HepG2 (cell line): Measurements from ENCODE around the gene ELFN1. TPM values are rescaled to one million over a fixed set of nuclear protein-coding genes. Genes with fewer than 3 reads are reported as not detected.

Source experiments
- ATAC-seq: fragments of 200-7000 bp; cut with Tn5 transposase; 3 replicates; pipeline ENCODE4 v1.9.1; 2020; ENCODE audit warnings: mild to moderate bottlenecking, moderate library complexity
- BruUV-seq: library from RNA; stranded (reverse); fragments of 400-500 nt; replicated peaks from 2 replicates; lab custom pipeline; 2021; lab: Mats Ljungman, UMichigan
- CTCF ChIA-PET: fragments of 300-600 bp; formaldehyde crosslinking; extraction: SDS; loops from one replicate; lab custom pipeline; 2021; ENCODE audit warnings: low total read pairs, inconsistent platforms, low intra/inter-chr PET ratio; lab: Yijun Ruan, JAX
- POLR2A ChIA-PET: fragments of 350-600 bp; sonication (Branson Sonifier 250); formaldehyde crosslinking; loops from one replicate; lab custom pipeline; 2020; ENCODE audit warnings: antibody characterized with exemption, inconsistent platforms; lab: Yijun Ruan, JAX
- DNase-seq: peaks from one replicate; pipeline ENCODE4 v3.0.0-alpha.2; 2015; ENCODE audit warnings: low spot score
- FAIRE-seq: peaks from 3 replicates; lab custom pipeline; 2011; peaks lifted over from hg19 to GRCh38; lab: Jason Lieb, UNC
- H2AFZ ChIP-seq: one replicate; pipeline ENCODE4 v1.6.1; 2011; ENCODE audit warnings: low read length, inconsistent platforms
- H3K27ac ChIP-seq: fragments of 300-600 bp; 3 replicates; pipeline ENCODE4 v1.8.0; 2011; ENCODE audit warnings: mixed run types, mild to moderate bottlenecking, mixed read lengths, low read length, inconsistent platforms; ENCODE audit not compliant: insufficient read depth; ENCODE audit errors: extremely low read length
- H3K27me3 ChIP-seq, 2 experiments: fragments of 200-600 bp in 1 of 2; 2 replicates in 1 of 2; 3 replicates in 1 of 2; pipeline versions ENCODE4 v1.6.0 to v1.8.0; 2011; ENCODE audit warnings: low read length in 2 of 2, mild to moderate bottlenecking in 2 of 2, moderate library complexity in 2 of 2, inconsistent platforms in 1 of 2; ENCODE audit not compliant: insufficient read depth in 2 of 2, control insufficient read depth in 1 of 2
- H3K36me3 ChIP-seq, 2 experiments: fragments of 200-600 bp in 1 of 2; replicated peaks in 1 of 2; 2 replicates in 1 of 2; 3 replicates in 1 of 2; pipeline versions ENCODE4 v1.5.1 to v1.8.0; 2011; ENCODE audit warnings: low read length in 2 of 2, inconsistent platforms in 1 of 2; ENCODE audit not compliant: insufficient read depth in 2 of 2, control insufficient read depth in 1 of 2
- H3K4me1 ChIP-seq: 2 replicates; pipeline ENCODE4 v1.5.1; 2012; ENCODE audit warnings: low read length, inconsistent platforms; ENCODE audit not compliant: insufficient read depth
- H3K4me2 ChIP-seq: 2 replicates; pipeline ENCODE4 v1.6.0; 2011; ENCODE audit warnings: low read depth, low read length, inconsistent platforms
- H3K4me3 ChIP-seq, 3 experiments: fragments of 200-600 bp in 1 of 3; sonication (generic), shearing (Covaris generic) in 1 of 3; replicated peaks in 1 of 3; 2 replicates each; pipeline ENCODE4 v1.5.1; 2011 to 2016; ENCODE audit warnings: low read length in 3 of 3, inconsistent platforms in 2 of 3, low read depth in 2 of 3, mild to moderate bottlenecking in 2 of 3, control low read depth in 1 of 3, mixed read lengths in 1 of 3; ENCODE audit not compliant: insufficient read depth in 1 of 3
- H3K79me2 ChIP-seq: one replicate; pipeline ENCODE4 v1.6.1; 2011; ENCODE audit warnings: low read length, inconsistent platforms; ENCODE audit not compliant: insufficient read depth
- H3K9ac ChIP-seq: 2 replicates; pipeline ENCODE4 v1.6.0; 2011; ENCODE audit warnings: mild to moderate bottlenecking, low read depth, low read length, inconsistent platforms; ENCODE audit not compliant: insufficient read depth
- H3K9me3 ChIP-seq: 2 replicates; pipeline ENCODE4 v1.5.1; 2012; ENCODE audit warnings: mild to moderate bottlenecking, low read length
- H4K20me1 ChIP-seq: 2 replicates; pipeline ENCODE4 v1.6.0; 2011; ENCODE audit warnings: inconsistent platforms, mild to moderate bottlenecking, low read length, moderate library complexity; ENCODE audit not compliant: insufficient read depth
- AGO2 ChIP-seq: fragments of 200-400 bp; formaldehyde crosslinking; optimal IDR thresholded peaks from 2 replicates; pipeline ENCODE3; 2017; ENCODE audit warnings: mild to moderate bottlenecking, low read depth, low read length, moderate library complexity
- ARNT ChIP-seq: fragments of 450-650 bp; IDR thresholded peaks from 2 replicates; pipeline ENCODE4 v1.6.1; 2017
- ATM ChIP-seq: fragments of 450-650 bp; IDR thresholded peaks from 2 replicates; pipeline ENCODE4 v1.7.1; 2017; ENCODE audit warnings: mild to moderate bottlenecking, borderline replicate concordance
- CHCHD3 ChIP-seq: sonication (generic); formaldehyde crosslinking; IDR thresholded peaks from 2 replicates; pipeline ENCODE4 v1.8.0; 2022; ENCODE audit warnings: mild to moderate bottlenecking, missing genetic modification reagents, moderate library complexity
- JUNB ChIP-seq: sonication (generic); formaldehyde crosslinking; IDR thresholded peaks from 2 replicates; pipeline ENCODE4 v1.8.0; 2022; ENCODE audit warnings: missing genetic modification reagents, mild to moderate bottlenecking, borderline replicate concordance
- KAT7 ChIP-seq: IDR thresholded peaks from 2 replicates; pipeline ENCODE4 v1.6.1; 2018; ENCODE audit warnings: borderline replicate concordance, missing compliant biosample characterization
- KDM5B ChIP-seq: sonication (generic); formaldehyde crosslinking; IDR thresholded peaks from 2 replicates; pipeline ENCODE4 v1.4.0; 2020; ENCODE audit warnings: missing genetic modification reagents, mild to moderate bottlenecking, borderline replicate concordance
- KDM6A ChIP-seq: IDR thresholded peaks from 2 replicates; pipeline ENCODE4 v1.6.1; 2016; ENCODE audit warnings: low read depth
- KLF9 ChIP-seq: IDR thresholded peaks from 2 replicates; pipeline ENCODE4 v1.6.1; 2016; ENCODE audit warnings: low read depth
- NFKBIZ ChIP-seq: IDR thresholded peaks from 2 replicates; pipeline ENCODE4 v1.6.1; 2018; ENCODE audit warnings: missing genetic modification reagents, missing compliant biosample characterization
- NFRKB ChIP-seq: fragments of 450-650 bp; IDR thresholded peaks from 2 replicates; pipeline ENCODE4 v1.6.1; 2017
- NR1H2 ChIP-seq: sonication (generic); formaldehyde crosslinking; IDR thresholded peaks from 2 replicates; pipeline ENCODE4 v1.8.1; 2022; ENCODE audit warnings: low read depth, missing genetic modification reagents, borderline replicate concordance
- NR2C2 ChIP-seq: sonication (generic); formaldehyde crosslinking; IDR thresholded peaks from 2 replicates; pipeline ENCODE4 v1.4.0; 2020; ENCODE audit warnings: missing genetic modification reagents, mild to moderate bottlenecking, moderate library complexity, borderline replicate concordance
- RAD21 ChIP-seq: fragments of 450-650 bp; formaldehyde crosslinking; IDR thresholded peaks from 2 replicates; pipeline ENCODE4 v1.5.0; 2020; ENCODE audit warnings: mild to moderate bottlenecking
- SRSF4 ChIP-seq: fragments of 200-400 bp; formaldehyde crosslinking; IDR thresholded peaks from one replicate; pipeline ENCODE4 v1.6.1; 2018; ENCODE audit warnings: mild to moderate bottlenecking, low read depth, low read length, moderate library complexity; ENCODE audit not compliant: poor library complexity, severe bottlenecking
- TBP ChIP-seq: sonication (generic); formaldehyde crosslinking; IDR thresholded peaks from 2 replicates; pipeline ENCODE4 v1.5.0; 2020; ENCODE audit warnings: missing genetic modification reagents
- TEAD2 ChIP-seq: sonication (generic); formaldehyde crosslinking; IDR thresholded peaks from 2 replicates; pipeline ENCODE4 v1.9.0; 2021; ENCODE audit warnings: missing genetic modification reagents
- THAP8 ChIP-seq: sonication (generic); formaldehyde crosslinking; IDR thresholded peaks from 2 replicates; pipeline ENCODE4 v1.5.1; 2020; ENCODE audit warnings: missing genetic modification reagents, mild to moderate bottlenecking, borderline replicate concordance
- ZNF10 ChIP-seq: sonication (generic); formaldehyde crosslinking; IDR thresholded peaks from 2 replicates; pipeline ENCODE4 v1.4.0; 2020; ENCODE audit warnings: mild to moderate bottlenecking, low read depth, missing genetic modification reagents, borderline replicate concordance
- ZNF234 ChIP-seq: sonication (generic); formaldehyde crosslinking; conservative IDR thresholded peaks from 2 replicates; pipeline ENCODE4 v1.5.1; 2020; ENCODE audit warnings: mild to moderate bottlenecking, missing genetic modification reagents
- ZNF431 ChIP-seq: sonication (generic); formaldehyde crosslinking; IDR thresholded peaks from 2 replicates; pipeline ENCODE4 v1.9.0; 2022; ENCODE audit warnings: missing genetic modification reagents, low read depth, mild to moderate bottlenecking, borderline replicate concordance
- ZNF530 ChIP-seq: sonication (generic); formaldehyde crosslinking; IDR thresholded peaks from 2 replicates; pipeline ENCODE4 v1.5.0; 2020; ENCODE audit warnings: low read depth, mild to moderate bottlenecking, missing genetic modification reagents
- ZNF546 ChIP-seq: sonication (generic); formaldehyde crosslinking; conservative IDR thresholded peaks from 2 replicates; pipeline ENCODE4 v1.8.1; 2023; ENCODE audit warnings: mild to moderate bottlenecking, missing genetic modification reagents
- ZNF562 ChIP-seq: sonication (generic); formaldehyde crosslinking; IDR thresholded peaks from 2 replicates; pipeline ENCODE4 v1.8.0; 2022; ENCODE audit warnings: missing genetic modification reagents, borderline replicate concordance
- ZNF883 ChIP-seq: sonication (generic); formaldehyde crosslinking; IDR thresholded peaks from 2 replicates; pipeline ENCODE4 v1.5.1; 2020; ENCODE audit warnings: mild to moderate bottlenecking, missing genetic modification reagents; ENCODE audit errors: not compliant biosample characterization
- ZSCAN29 ChIP-seq: sonication (generic); formaldehyde crosslinking; conservative IDR thresholded peaks from 2 replicates; pipeline ENCODE4 v1.4.0; 2020; ENCODE audit warnings: mild to moderate bottlenecking, missing genetic modification reagents
- WGBS: methylation state at CpG from one replicate; pipeline ENCODE4 v1.1.6; 2017; ENCODE audit warnings: low lambda C conversion rate; 5-methylcytosine and 5-hydroxymethylcytosine counted together
- in situ Hi-C: cut with HindIII; loops from 2 replicates; pipeline ENCODE4 v1.10.0; 2017; ENCODE audit warnings: low pct_unique_long_range_greater_than_20kb; ENCODE audit not compliant: extremely low pct_ligation_motif_present
- intact Hi-C: fragments of 100-400 bp; cut with micrococcal nuclease; formaldehyde crosslinking; loops from one replicate; pipeline ENCODE4 v1.10.0; 2022; ENCODE audit not compliant: unreplicated experiment
- polyA plus RNA-seq, 8 experiments: library from polyadenylated mRNA; depleted of rRNA in 3 of 8; stranded (reverse) in 7 of 8; unstranded in 1 of 8; fragments of >200 nt; fragmentation: Illumina TruSeq in 4 of 8; extraction: Trizol in 4 of 8; gene quantifications; 2 replicates each; pipeline versions ENCODE4 v1.2.1 to v1.2.3, GENCODE V29; 2011 to 2016; ENCODE audit warnings: low read depth in 4 of 8, missing spikeins in 1 of 8, mixed read lengths in 1 of 8; ENCODE audit not compliant: insufficient read depth in 1 of 8
- total RNA-seq, 5 experiments: library from RNA; depleted of rRNA; stranded (reverse); fragments of >200 nt; fragmentation: Illumina TruSeq; extraction: Trizol; gene quantifications; 2 replicates each; pipeline ENCODE4 v1.2.3, GENCODE V29; 2016; ENCODE audit warnings: low read depth in 1 of 5

ELFN1 gene
- total and polyA plus RNA-seq, 2 of the 13 experiments (the other 11 are each of a cell fraction or from before 2014, with no cell fraction given), result 0.13 to 0.18 TPM

DNA sequence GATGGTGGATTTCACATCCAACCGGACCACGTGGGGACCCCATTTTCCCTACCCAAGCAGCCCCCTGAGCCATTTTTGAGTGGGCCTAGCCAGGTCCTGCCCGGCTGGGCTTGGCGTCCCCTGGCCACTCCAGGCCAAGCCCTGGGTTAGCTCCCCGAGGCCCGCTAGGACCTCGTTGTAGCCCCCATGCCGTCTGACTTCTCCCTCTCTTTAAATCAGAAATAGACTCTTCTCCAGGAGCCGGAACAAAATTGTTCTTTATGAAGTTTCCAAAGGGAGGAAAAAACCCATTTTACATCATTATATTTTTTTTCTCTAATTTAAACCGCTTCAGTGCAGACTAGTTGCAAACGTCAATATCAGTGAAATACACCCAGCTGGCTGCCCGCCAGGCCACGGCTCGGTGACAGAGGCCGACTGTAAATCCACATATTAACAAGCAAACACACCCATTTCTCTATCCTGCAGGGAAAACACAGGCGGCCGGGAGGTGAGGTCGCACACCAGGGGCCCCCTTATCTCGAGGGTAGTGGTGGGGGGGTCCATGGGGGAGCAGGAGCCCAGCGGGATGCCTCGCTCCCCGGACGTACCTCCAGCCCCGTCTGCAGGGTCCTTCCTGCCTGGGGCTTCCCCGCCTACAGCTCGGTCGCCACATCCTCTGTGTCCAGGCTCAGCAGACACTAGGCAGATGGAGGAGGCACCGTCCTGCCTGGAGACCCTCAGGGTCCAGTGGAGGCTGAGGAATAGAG is 72.7 kb downstream of the ELFN1 start:
- H3K27ac ChIP-seq, result no peak overlapping the region
- peaks cover 19% of the 10 kb centered on the region for H3K4me1 ChIP-seq
- H2AFZ ChIP-seq, result no peak overlapping the region
- POLR2A ChIA-PET, result interaction anchor here (0.6 to 1.0 kb wide), 2 partner anchors 64 to 567 kb away, joined by 3 read pairs; no protein-coding TSS in a partner anchor
- in situ Hi-C loops (no loop called here), intact Hi-C loops (no loop called here)
- H3K9me3 ChIP-seq, result no peaks in the 10 kb centered on the region
- CTCF ChIA-PET, result no interaction called here
- no TSS peak for BruUV-seq
- H3K9ac ChIP-seq, result peak overlapping the region; percentile 5; the same call in 1 of the 2 replicates
- peak; percentile 44 for ATAC-seq
- no peaks in the 10 kb centered on the region for H3K36me3 ChIP-seq
- peak overlapping the region; percentile 73 for H3K4me2 ChIP-seq
- peak overlapping the region; percentile 24 to 46 (median 37); a peak in 5 of 6 replicates for H3K4me3 ChIP-seq
- no peak for FAIRE-seq
- DNase-seq, result no peak
- no peaks in the 10 kb centered on the region for H4K20me1 ChIP-seq
- WGBS, result 18% methylated on average over 11 of the region's 28 CpGs
- H3K79me2 ChIP-seq, result no peaks in the 10 kb centered on the region
- peaks cover 0 to 13% of the 10 kb centered on the region in 2 experiments; a peak in 2 of 5 replicates for H3K27me3 ChIP-seq
- TF ChIP-seq JUNB (CRISPR knock-in tag), result no peak
- peak; percentile 17 for TF ChIP-seq AGO2
- TF ChIP-seq ZNF10 (CRISPR knock-in tag), result no peak
- TF ChIP-seq NR2C2, result no peak
- TF ChIP-seq ARNT, result no peak
- TF ChIP-seq ZSCAN29, result no peak
- TF ChIP-seq CHCHD3, result no peak
- TF ChIP-seq TEAD2 (CRISPR knock-in tag), result no peak
- TF ChIP-seq ZNF883 (CRISPR knock-in tag), result peak; percentile 7
- 0 out of 2 replicates have a peak, but pooled peaks have one; percentile 7 for TF ChIP-seq KDM5B (CRISPR knock-in tag)
- TF ChIP-seq THAP8 (CRISPR knock-in tag), result 0 out of 2 replicates have a peak, but pooled peaks have one; percentile 1
- TF ChIP-seq SRSF4, result no peak
- no peak for TF ChIP-seq ZNF431
- no peak for TF ChIP-seq NR1H2 (CRISPR knock-in tag)
- TF ChIP-seq TBP (CRISPR knock-in tag), result no peak
- TF ChIP-seq KAT7 (CRISPR knock-in tag), result no peak
- no peak for TF ChIP-seq KLF9
- TF ChIP-seq ZNF234 (CRISPR knock-in tag), result no peak
- no peak for TF ChIP-seq ZNF562 (CRISPR knock-in tag)
- no peak for TF ChIP-seq ATM
- TF ChIP-seq NFRKB, result no peak
- no peak for TF ChIP-seq RAD21 (CRISPR knock-in tag)
- no peak for TF ChIP-seq NFKBIZ (CRISPR knock-in tag)
- no peak for TF ChIP-seq ZNF530 (CRISPR knock-in tag)
- TF ChIP-seq KDM6A, result no peak
- no peak for TF ChIP-seq ZNF546
